GM21515 (cell line): Measurements from ENCODE around the gene UPK1A.

Experiments
- ATAC-seq: cut with Tn5 transposase; IDR thresholded peaks from one replicate; pipeline ENCODE4 v1.9.1; 2021; ENCODE audit not compliant: unreplicated experiment

UPK1A gene

GRCh38 chr19:35666251-35666913, at the start of gene UPK1A:
Gene UPK1A (plus strand): TSS chr19:35666517. CDS start chr19:35666813, 296 bp downstream.
- no peak for ATAC-seq

- ATAC-seq = no peak
Measured at GRCh38 chr19:35618857-35619256, 47.5 kb upstream of the UPK1A start.

GRCh38 chr19:35619290-35619923, 46.9 kb upstream of the UPK1A start:
- no peak for ATAC-seq

GRCh38 chr19:35620001-35620400, 46.3 kb upstream of the UPK1A start:
- ATAC-seq = no peak

- ATAC-seq = no peak
Measured at GRCh38 chr19:35621708-35622107, 44.6 kb upstream of the UPK1A start.

- ATAC-seq = no peak
Measured at GRCh38 chr19:35622750-35623149, 43.6 kb upstream of the UPK1A start.

- no peak for ATAC-seq
Measured at GRCh38 chr19:35623327-35624010, 42.8 kb upstream of the UPK1A start.

GRCh38 chr19:35628264-35628564, 38.1 kb upstream of the UPK1A start:
- ATAC-seq = peak; percentile 4

- ATAC-seq = peak; percentile 90
Measured at GRCh38 chr19:35628565-35629331, 37.6 kb upstream of the UPK1A start, which contains the start of gene RBM42. Gene RBM42 (plus strand): TSS chr19:35629036. CDS start chr19:35629154, 118 bp downstream.

- ATAC-seq = peak; percentile 1
Measured at GRCh38 chr19:35629332-35629633, 37.0 kb upstream of the UPK1A start.

GRCh38 chr19:35633727-35634440, 32.4 kb upstream of the UPK1A start:
- no peak for ATAC-seq

GRCh38 chr19:35636651-35637050, 29.7 kb upstream of the UPK1A start:
- no peak for ATAC-seq

- no peak for ATAC-seq
Measured at GRCh38 chr19:35637165-35637564, 29.2 kb upstream of the UPK1A start.

GRCh38 chr19:35639321-35639639, 27.0 kb upstream of the UPK1A start:
- no peak for ATAC-seq

- no peak for ATAC-seq
Measured at GRCh38 chr19:35639863-35640262, 26.5 kb upstream of the UPK1A start.

- ATAC-seq = no peak
Measured at GRCh38 chr19:35641515-35642151, 24.7 kb upstream of the UPK1A start, which contains the start of gene ETV2. Gene ETV2 (plus strand): TSS chr19:35641745. CDS start chr19:35642461, 716 bp downstream.

- no peak for ATAC-seq
Measured at GRCh38 chr19:35642312-35642711, 24.0 kb upstream of the UPK1A start.

GRCh38 chr19:35642798-35643254, 23.5 kb upstream of the UPK1A start:
- ATAC-seq = no peak

- ATAC-seq = peak; percentile 37
Measured at GRCh38 chr19:35643255-35644205, 22.8 kb upstream of the UPK1A start.
